Lower leg skin (tissue), 4 donors: ENCODE data around the gene DYNC2H1. TPM values are rescaled to one million over a fixed set of nuclear protein-coding genes. Genes with fewer than 3 reads are reported as not detected.
A peak's percentile ranks its signal among the peaks of the same experiment; 100 is the strongest.

Source experiments
- DNase-seq, 2 donors: peaks; one replicate each; pipeline ENCODE4 v3.0.0-alpha.2; 2019; ENCODE audit warnings: low spot score in 2 of 2
- H3K4me3 ChIP-seq: fragments of 200-600 bp; sonication (generic); 2 replicates; pipeline ENCODE4 v1.5.1; 2017; ENCODE audit warnings: mild to moderate bottlenecking, low read depth; ENCODE audit not compliant: poor library complexity, severe bottlenecking
- POLR2A ChIP-seq, 2 donors: fragments of 450-650 bp; IDR thresholded peaks; one replicate each; pipeline ENCODE4 v1.6.1; 2016 to 2017; ENCODE audit warnings: antibody characterized with exemption in 2 of 2, mild to moderate bottlenecking in 1 of 2, moderate library complexity in 1 of 2
- WGBS, 2 donors: methylation state at CpG; one replicate each; pipeline ENCODE4 v1.1.5; 2018; 5-methylcytosine and 5-hydroxymethylcytosine counted together
- intact Hi-C: fragments of 100-400 bp; cut with DNase I; formaldehyde crosslinking; loops from one replicate; pipeline ENCODE4 v1.15.0; 2023; ENCODE audit warnings: low total_unique reads
- total RNA-seq, 4 donors: library from RNA; depleted of rRNA; stranded (reverse); fragments of >200 nt; gene quantifications; one replicate each; pipeline ENCODE4 v1.1.0, GENCODE V29; 2016
- TF ChIP-seq, protein P1 (sequence below), 3 donors: fragments of 450-650 bp; IDR thresholded peaks; one replicate each; pipeline ENCODE4 v1.5.1; 2016; ENCODE audit warnings: antibody characterized with exemption in 3 of 3, mild to moderate bottlenecking in 3 of 3, moderate library complexity in 2 of 3

The DYNC2H1 gene
- total RNA-seq, result 10 to 100 TPM in 3 of 4 donors, 1 to 10 TPM in 1; 8.9 to 25.8 (median 13.8) TPM

DNA sequence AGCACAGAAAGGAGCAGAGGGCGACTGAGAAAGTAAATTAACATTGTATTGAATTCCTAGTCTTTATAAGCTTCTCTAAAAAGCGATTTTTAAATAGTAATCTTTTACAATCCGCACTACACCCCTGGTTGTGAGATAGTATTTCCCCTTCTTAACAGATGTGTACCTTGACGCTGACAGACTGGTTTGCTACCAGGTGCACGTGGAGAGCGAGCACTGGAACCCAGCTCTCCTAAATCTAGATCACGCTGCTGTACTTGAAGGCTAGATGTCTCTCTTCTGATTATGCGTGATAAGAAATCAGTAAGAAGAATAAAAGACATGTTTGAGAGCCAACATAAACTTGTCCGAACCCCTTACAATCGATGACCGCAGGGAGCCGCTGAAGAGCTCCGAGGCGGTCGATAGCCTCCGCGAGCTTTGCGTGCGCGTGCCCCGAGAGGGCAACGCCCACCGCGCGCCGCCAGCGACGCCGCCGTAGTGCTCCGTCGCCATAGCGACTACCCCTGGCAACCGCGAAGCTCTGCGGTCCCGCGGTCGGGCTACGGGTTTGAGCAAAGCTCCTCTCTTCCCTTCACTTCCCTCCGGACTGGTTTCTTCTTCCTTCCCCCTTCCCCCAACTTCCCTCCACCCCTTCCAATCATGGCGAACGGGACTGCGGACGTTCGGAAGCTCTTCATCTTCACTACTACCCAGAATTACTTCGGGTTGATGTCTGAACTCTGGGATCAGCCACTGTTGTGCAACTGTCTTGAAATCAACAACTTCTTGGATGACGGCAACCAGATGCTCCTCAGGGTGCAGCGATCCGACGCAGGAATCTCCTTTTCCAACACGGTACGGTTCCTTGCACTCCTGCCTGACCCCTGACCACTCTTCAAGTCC lies at the start of gene DYNC2H1:
TSS of gene DYNC2H1 (plus strand) at position 494 of the 885 bp plus-strand sequence. CDS start at position 643, 149 bp downstream.
- no peak for TF ChIP-seq POLR2A (IDR thresholded peaks at IDR 0.05)
- TF ChIP-seq, protein P1, sequence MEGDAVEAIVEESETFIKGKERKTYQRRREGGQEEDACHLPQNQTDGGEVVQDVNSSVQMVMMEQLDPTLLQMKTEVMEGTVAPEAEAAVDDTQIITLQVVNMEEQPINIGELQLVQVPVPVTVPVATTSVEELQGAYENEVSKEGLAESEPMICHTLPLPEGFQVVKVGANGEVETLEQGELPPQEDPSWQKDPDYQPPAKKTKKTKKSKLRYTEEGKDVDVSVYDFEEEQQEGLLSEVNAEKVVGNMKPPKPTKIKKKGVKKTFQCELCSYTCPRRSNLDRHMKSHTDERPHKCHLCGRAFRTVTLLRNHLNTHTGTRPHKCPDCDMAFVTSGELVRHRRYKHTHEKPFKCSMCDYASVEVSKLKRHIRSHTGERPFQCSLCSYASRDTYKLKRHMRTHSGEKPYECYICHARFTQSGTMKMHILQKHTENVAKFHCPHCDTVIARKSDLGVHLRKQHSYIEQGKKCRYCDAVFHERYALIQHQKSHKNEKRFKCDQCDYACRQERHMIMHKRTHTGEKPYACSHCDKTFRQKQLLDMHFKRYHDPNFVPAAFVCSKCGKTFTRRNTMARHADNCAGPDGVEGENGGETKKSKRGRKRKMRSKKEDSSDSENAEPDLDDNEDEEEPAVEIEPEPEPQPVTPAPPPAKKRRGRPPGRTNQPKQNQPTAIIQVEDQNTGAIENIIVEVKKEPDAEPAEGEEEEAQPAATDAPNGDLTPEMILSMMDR (IDR thresholded peaks at IDR 0.05), result no peak
- DNase-seq, result peak; percentile 82 to 96
- intact Hi-C loops, result no loop called here
- H3K4me3 ChIP-seq, result peak within 1 kb of the TSS; percentile 51
- WGBS, 2 donors, result 1% methylated on average over 53 of the region's 53 CpGs

- no peak for DNase-seq
- no peak overlapping the region for H3K4me3 ChIP-seq
- TF ChIP-seq POLR2A (IDR thresholded peaks at IDR 0.05), result no peak
- TF ChIP-seq, protein P1 (IDR thresholded peaks at IDR 0.05), result no peak
- WGBS, 2 donors, result 98 to 100% methylated on average over 1 of the region's 1 CpG
- intact Hi-C loops, result no loop called here
These were observed 47.6 kb upstream of the DYNC2H1 start for GRCh38 chr11:103061656-103062055.

- no peak for DNase-seq
- TF ChIP-seq POLR2A (IDR thresholded peaks at IDR 0.05), result no peak
- TF ChIP-seq, protein P1 (IDR thresholded peaks at IDR 0.05), result no peak
- 97 to 98% methylated on average over 1 of the region's 1 CpG for WGBS, 2 donors
- H3K4me3 ChIP-seq, result no peak overlapping the region
- intact Hi-C loops, result no loop called here
These were observed 42.1 kb upstream of the DYNC2H1 start for GRCh38 chr11:103067118-103067517.

DNA sequence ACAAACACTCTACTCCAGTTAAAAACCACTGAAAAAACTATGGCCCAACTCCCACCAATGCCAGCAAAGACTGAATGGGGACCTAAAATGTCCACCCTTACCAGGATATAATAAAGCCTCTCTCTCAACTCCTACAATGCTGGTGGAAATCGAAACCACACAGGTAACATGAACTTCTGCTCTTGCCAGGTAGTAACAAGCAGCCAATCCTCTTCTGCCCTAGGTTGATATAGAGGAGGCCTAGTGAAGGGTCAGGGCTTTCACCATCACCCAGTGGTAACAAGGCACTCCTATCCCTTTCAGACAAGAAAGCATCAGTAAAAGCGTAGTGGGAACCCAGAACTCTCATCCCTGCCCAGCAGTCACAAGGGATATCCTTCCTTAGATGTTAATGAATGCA lies 39.9 kb upstream of the DYNC2H1 start:
- TF ChIP-seq, protein P1 (IDR thresholded peaks at IDR 0.05), result no peak
- no peak for TF ChIP-seq POLR2A (IDR thresholded peaks at IDR 0.05)
- no peak overlapping the region for H3K4me3 ChIP-seq
- intact Hi-C loops, result no loop called here
- WGBS, 2 donors, result 98 to 100% methylated on average over 2 of the region's 2 CpGs
- no peak for DNase-seq

DNA sequence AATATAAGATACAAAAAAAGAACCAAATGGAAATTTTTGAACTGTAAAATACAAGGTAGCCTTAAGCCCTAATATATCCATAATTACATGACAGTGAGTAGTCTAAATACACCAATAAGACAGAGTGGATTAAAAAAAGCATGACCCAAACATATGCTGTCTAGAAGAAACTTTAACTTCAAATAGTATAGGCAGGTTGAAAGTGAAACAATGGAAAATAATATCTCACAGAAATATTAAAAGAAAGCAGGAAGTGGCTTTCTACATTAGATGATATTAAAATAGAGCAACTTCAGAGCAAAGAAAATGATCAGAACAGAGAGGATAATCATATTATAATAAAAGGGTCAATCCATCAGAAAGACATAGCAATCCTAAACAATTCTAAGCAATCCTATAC lies 39.1 kb upstream of the DYNC2H1 start:
- DNase-seq, result no peak
- no peak overlapping the region for H3K4me3 ChIP-seq
- intact Hi-C loops, result no loop called here
- TF ChIP-seq, protein P1 (IDR thresholded peaks at IDR 0.05), result no peak
- TF ChIP-seq POLR2A (IDR thresholded peaks at IDR 0.05), result no peak
